ENCODE measurements around the gene NUP210L.

DNA sequence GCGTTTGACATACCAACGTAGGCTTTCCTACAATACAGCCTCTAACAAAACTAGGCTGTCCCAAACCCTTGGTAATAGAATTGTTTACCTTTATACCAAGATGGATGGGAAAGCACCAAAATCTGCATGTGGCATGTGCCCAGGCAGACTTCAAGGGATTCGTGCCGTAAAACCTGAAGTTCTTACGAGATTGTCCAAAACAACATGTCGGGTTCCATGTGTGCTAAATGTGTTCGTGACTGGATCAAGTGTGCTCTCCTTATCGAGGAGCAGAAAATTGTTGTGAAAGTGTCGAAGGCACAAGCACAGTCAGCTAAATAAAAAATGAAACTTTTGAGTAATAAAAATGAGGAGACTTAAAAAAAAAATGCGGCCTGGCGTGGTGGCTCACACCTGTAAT is 159.2 kb downstream of the NUP210L start:
- TF ChIP-seq, protein P1, sequence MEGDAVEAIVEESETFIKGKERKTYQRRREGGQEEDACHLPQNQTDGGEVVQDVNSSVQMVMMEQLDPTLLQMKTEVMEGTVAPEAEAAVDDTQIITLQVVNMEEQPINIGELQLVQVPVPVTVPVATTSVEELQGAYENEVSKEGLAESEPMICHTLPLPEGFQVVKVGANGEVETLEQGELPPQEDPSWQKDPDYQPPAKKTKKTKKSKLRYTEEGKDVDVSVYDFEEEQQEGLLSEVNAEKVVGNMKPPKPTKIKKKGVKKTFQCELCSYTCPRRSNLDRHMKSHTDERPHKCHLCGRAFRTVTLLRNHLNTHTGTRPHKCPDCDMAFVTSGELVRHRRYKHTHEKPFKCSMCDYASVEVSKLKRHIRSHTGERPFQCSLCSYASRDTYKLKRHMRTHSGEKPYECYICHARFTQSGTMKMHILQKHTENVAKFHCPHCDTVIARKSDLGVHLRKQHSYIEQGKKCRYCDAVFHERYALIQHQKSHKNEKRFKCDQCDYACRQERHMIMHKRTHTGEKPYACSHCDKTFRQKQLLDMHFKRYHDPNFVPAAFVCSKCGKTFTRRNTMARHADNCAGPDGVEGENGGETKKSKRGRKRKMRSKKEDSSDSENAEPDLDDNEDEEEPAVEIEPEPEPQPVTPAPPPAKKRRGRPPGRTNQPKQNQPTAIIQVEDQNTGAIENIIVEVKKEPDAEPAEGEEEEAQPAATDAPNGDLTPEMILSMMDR (IDR thresholded peaks at IDR 0.05 in 4 of 5, conservative IDR thresholded peaks at IDR 0.05 in 1 of 5), result no peak
- TF ChIP-seq POLR2A (IDR thresholded peaks at IDR 0.05), result no peak
